ENCODE results near the gene CFB.
"Not testable (repeated sequence)": the region's sequence is repeated elsewhere in the genome, so short reads cannot be mapped to it uniquely, and the experiment has no call there.

Gene CFB

GRCh38 chr6:31945507-31946369 is at the start of gene CFB:
CFB (plus strand) TSS chr6:31946095; CDS start chr6:31946222, 127 bp downstream.
- DNase-seq, result no peak

GRCh38 chr6:31896493-31896855 is 49.4 kb upstream of the CFB start:
- DNase-seq, result no peak

DNA sequence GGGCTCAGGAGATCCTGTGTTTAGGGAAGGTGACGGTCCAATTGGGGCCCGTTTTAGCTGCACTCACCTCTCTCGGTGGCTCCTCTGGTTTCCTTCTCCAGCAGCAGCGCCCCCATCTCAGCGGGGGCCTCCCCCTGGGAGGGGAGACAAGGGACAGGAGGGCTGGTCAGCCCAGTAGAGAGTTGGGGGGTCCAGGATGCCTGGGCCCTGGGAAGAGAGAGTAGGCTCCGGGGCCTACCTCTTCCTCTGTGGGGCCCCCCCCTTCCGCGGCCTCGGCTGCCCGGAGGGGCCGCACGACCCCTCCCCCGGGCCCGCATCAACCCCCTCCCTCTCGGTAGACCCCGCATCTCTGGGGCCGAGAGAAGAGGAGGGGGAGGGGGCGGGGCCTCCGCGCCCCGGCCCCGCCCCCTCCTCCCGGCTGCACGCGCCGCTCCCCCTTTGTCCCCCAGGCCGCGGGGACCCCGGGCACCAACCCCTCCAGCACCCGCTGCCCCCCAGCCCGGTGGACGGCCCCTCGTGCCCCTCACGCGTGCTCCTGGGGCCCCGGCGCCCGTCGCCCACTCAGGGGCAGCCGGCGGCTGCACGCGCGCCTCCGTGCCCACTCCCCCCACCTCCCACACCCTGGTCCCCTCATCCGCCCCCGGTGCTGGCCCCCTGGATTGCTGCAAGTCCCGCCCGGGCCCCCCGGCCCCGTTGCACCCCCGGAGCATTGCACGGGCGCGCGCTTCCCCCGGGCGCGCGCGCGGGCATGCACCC is 48.9 kb upstream of the CFB start:
- no peak for DNase-seq

- peak; percentile 81 for DNase-seq
Measured at GRCh38 chr6:31897612-31898382, 48.1 kb upstream of the CFB start, which contains the start of gene EHMT2. EHMT2 (minus strand) TSS chr6:31897698; CDS start chr6:31897677, 21 bp downstream.

DNA sequence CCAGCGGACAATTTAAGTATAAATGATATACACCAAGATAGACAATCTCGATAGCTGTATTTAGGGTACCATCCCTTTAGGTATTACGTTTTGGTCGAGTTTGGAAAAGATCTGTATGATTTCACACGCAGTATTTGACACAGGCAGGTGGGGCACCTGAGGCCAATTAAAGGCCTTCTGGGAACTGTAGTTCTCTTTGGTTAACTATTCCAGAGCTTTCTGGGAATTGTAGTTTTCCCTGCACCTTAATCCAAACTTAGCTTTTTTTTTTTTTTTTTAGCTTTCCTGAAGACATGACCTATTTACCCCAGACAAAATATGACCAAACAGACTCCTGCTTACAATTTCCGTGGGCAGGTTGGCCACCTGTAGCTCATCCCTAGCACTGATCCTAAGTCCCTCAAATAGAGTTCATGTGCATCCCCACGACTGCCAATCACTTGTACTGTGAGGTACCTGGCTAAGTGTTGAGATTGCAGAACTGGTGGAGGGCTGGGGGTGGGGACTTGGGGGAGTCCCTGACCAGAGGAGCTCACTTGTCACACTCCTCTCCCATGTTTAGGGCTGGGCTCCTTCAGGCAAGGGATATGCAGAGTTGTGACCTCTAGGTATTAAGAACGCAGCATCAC is 47.4 kb upstream of the CFB start:
- DNase-seq, result peak; percentile 69

- DNase-seq, result no peak
Measured at GRCh38 chr6:31899215-31899614, 46.7 kb upstream of the CFB start.

- DNase-seq, result no peak
Measured at GRCh38 chr6:31899882-31900722, 45.8 kb upstream of the CFB start.

DNA sequence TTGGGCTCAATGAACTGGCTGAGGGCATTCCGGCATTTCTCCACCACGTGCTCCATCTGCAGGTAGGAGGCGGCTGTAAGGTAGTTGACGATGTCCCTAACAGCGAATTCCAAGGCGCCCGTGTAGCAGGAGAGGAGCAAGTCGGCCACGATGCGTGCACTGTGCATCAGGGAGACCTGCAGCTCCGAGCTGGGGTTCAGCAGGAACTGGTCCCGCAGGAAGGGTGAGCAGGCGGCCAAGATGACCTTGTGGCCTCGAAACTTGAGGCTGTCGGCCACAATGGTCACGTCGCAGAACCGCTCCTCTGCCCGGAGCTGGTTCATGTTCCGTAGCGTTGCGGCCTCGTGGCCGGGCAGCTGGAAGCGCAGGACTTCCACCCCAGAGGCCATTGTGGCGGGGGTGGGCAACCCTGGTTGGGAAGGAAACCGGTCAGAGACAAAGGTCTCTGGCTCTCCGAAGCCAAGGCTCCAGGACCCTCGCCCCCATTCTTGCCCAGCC is 44.9 kb upstream of the CFB start:
- DNase-seq, result no peak

DNA sequence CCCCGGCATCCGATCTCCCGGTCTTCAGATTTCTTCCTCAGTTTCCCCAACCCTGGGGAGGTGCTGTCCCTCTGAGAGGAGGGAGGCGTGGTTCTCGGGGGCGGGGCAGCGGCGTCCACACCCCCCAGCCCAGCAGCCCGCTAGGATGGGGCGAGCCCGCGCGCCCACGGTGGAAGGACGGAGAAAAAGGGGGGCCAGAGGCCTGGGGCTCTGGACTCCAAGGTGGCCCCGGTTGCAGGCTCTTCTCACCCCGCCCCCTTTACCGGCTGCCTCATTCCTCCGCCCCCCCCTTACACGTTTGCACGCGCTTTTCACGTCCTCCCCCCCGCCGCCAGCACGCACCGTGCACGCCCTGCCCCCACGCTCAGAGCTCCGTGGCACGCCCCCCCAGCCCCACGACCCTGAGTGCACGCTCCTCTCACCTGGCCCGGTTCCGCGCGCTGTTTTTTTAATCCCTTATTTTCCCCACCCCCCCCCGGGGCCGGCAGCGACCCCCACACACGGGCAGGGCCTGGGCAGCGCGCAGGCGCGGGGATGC is 44.4 kb upstream of the CFB start:
- no peak for DNase-seq

GRCh38 chr6:31901953-31902643 is 43.8 kb upstream of the CFB start, which contains the start of gene ZBTB12:
ZBTB12 (minus strand) TSS chr6:31902086; CDS start chr6:31901305, 781 bp downstream.
- peak; percentile 96 for DNase-seq

- no peak for DNase-seq
Measured at GRCh38 chr6:31903957-31904356, 41.9 kb upstream of the CFB start.

DNA sequence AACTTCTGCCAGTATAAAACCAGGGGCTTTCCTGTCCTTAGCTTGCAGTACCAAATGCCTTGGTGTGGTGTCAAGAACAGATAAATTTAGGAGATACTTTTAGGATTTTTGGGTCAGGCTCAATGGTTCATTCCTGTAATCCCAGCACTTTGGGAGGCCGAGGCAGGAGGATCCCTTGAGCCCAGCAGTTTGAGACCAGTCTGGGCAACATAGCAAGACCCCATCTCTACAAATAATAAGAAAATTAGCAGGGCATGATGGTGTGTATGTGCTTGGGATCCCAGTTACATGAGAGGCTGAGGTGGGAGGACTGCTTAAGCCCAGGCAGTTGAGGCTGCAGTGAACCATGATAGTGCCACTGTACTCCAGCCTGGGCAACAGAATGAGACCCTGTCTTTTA is 40.9 kb upstream of the CFB start:
- no peak for DNase-seq

DNA sequence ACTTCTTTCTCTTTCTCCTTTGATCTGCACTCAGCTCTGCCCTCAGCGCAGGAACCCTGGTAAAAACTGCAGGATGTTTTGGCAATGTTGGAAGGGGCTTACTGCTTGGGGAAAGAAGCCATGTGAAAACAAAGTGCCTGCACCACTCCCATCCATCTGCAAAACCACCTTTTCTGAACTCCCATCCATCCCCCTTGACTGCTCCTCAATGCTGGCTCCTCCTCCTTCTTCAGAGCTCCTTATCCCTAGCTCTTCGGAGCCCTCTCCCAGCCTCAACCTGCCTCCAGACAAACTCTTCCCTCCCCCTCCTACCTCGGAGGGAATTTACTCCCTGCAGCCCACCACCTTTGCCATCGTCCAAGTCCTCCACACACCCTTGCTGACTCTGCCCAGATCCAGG is 39.8 kb upstream of the CFB start:
- DNase-seq, result no peak

GRCh38 chr6:31906727-31907126 is 39.2 kb upstream of the CFB start:
- DNase-seq, result not testable (repeated sequence)

DNA sequence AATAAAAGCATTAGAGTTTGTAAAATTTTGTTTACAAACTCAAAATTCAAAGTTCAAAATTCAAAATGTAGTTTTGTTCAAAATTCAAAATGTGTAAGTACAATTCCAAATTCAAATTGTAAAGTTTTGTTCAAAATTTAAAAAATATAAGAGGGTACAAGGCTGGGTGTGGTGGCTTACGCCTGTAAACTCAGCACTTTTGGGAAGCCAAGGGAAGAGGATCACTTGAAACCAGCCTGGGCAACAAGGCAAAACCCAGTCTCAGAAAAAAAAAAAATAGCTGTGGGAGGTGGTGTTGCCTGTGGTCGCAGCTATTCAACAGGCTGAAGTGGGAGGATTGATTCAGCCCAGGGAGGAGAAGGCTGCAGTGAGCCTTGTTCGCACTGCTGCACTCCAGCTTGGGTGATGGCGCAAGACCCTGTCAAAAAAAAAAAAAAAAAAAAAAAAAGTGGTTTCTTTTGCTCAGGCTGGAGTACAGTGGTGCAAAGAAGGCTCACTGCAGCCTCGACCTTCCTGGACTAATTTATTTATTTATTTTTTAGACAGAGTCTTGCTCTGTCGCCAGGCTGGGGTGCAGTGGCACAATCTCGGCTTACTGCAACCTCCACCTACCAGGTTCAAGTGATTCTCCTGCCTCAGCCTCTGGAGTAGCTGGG is 38.6 kb upstream of the CFB start:
- no peak for DNase-seq

DNA sequence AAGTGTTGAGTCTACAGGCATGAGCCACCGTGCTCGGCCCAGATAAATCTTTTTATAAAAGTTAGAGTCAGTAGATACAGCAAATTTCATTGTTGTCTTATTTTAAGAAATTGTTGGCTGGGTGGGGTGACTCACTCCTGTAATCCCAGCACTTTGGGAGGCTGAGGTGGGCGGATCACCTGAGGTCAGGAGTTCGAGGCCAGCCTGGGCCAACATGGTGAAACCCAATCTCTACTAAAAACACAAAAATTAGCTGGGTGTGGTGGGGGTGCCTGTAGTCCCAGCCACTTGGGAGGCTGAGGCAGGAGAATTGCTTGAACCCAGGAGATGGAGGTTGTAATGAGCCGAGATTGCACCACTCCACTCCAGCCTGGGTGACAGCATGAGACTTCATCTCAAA is 37.6 kb upstream of the CFB start:
- DNase-seq, result not testable (repeated sequence)

DNA sequence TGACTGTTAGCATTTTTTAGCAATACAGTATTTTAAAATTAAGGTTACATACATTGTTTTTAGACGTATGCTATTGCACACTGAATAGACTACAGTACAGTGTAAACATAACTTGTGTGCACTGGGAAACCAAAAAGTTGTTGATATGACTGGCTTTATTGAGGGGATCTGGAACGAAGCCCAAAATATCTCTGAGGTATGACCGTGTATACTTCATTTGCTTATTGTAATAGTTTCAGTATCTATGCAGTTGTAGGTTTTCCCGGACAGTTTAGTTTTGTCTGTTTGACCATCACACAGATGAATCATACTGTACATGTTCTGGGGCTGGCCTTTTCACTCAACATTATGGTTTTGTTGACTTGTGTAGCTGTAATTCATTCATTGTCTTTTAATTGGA is 37.1 kb upstream of the CFB start:
- no peak for DNase-seq

- not testable (repeated sequence) for DNase-seq
Measured at GRCh38 chr6:31909298-31909697, 36.6 kb upstream of the CFB start.

GRCh38 chr6:31911826-31912585 is 33.9 kb upstream of the CFB start:
- no peak for DNase-seq
